ENCODE results near the gene IL36A. TPM values are rescaled to one million over a fixed set of nuclear protein-coding genes. Genes with fewer than 3 reads are reported as not detected.

Gene IL36A
- total and polyA plus RNA-seq, 9 of the 15 experiments (the other 6 are each of a cell fraction or from before 2014, with no cell fraction given): not detected

- TF ChIP-seq, protein P1, sequence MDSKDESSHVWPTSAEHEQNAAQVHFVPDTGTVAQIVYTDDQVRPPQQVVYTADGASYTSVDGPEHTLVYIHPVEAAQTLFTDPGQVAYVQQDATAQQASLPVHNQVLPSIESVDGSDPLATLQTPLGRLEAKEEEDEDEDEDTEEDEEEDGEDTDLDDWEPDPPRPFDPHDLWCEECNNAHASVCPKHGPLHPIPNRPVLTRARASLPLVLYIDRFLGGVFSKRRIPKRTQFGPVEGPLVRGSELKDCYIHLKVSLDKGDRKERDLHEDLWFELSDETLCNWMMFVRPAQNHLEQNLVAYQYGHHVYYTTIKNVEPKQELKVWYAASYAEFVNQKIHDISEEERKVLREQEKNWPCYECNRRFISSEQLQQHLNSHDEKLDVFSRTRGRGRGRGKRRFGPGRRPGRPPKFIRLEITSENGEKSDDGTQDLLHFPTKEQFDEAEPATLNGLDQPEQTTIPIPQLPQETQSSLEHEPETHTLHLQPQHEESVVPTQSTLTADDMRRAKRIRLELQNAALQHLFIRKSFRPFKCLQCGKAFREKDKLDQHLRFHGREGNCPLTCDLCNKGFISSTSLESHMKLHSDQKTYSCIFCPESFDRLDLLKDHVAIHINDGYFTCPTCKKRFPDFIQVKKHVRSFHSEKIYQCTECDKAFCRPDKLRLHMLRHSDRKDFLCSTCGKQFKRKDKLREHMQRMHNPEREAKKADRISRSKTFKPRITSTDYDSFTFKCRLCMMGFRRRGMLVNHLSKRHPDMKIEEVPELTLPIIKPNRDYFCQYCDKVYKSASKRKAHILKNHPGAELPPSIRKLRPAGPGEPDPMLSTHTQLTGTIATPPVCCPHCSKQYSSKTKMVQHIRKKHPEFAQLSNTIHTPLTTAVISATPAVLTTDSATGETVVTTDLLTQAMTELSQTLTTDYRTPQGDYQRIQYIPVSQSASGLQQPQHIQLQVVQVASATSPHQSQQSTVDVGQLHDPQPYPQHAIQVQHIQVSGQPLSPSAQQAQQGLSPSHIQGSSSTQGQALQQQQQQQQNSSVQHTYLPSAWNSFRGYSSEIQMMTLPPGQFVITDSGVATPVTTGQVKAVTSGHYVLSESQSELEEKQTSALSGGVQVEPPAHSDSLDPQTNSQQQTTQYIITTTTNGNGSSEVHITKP (IDR thresholded peaks at IDR 0.05; ENCODE audit: partially characterized antibody): peak; percentile 72
- no peak for TF ChIP-seq ZNF263 (CRISPR knock-in tag; IDR thresholded peaks at IDR 0.05; ENCODE audit: borderline replicate concordance)
- TF ChIP-seq IRF9 (tag; IDR thresholded peaks at IDR 0.05): no peak; the same call in 1 of the 2 replicates
- no peak for TF ChIP-seq ZNF79 (CRISPR knock-in tag; IDR thresholded peaks at IDR 0.05; ENCODE audit: low read depth)
- TF ChIP-seq TAF7 (tag; IDR thresholded peaks at IDR 0.05): no peak
- TF ChIP-seq CHAMP1 (IDR thresholded peaks at IDR 0.05): peak; percentile 99
- TF ChIP-seq SRSF7 (optimal IDR thresholded peaks at IDR 0.05; ENCODE audit: low read depth, low read length): no peak
- TF ChIP-seq, protein P2, sequence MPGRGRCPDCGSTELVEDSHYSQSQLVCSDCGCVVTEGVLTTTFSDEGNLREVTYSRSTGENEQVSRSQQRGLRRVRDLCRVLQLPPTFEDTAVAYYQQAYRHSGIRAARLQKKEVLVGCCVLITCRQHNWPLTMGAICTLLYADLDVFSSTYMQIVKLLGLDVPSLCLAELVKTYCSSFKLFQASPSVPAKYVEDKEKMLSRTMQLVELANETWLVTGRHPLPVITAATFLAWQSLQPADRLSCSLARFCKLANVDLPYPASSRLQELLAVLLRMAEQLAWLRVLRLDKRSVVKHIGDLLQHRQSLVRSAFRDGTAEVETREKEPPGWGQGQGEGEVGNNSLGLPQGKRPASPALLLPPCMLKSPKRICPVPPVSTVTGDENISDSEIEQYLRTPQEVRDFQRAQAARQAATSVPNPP (IDR thresholded peaks at IDR 0.05; ENCODE audit: borderline replicate concordance, insufficient read depth, insufficient read length): no peak
- TF ChIP-seq, protein P3, sequence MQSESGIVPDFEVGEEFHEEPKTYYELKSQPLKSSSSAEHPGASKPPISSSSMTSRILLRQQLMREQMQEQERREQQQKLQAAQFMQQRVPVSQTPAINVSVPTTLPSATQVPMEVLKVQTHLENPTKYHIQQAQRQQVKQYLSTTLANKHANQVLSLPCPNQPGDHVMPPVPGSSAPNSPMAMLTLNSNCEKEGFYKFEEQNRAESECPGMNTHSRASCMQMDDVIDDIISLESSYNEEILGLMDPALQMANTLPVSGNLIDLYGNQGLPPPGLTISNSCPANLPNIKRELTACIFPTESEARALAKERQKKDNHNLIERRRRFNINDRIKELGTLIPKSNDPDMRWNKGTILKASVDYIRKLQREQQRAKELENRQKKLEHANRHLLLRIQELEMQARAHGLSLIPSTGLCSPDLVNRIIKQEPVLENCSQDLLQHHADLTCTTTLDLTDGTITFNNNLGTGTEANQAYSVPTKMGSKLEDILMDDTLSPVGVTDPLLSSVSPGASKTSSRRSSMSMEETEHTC (IDR thresholded peaks at IDR 0.05): peak; percentile 81
- peak in 1 of 2 experiments; percentile 22; a peak in 1 of 4 replicates for TF ChIP-seq CSDE1 (IDR thresholded peaks at IDR 0.05)
- no peak; a peak in 1 of 4 replicates for TF ChIP-seq RAD21 (CRISPR knock-in tag; conservative IDR thresholded peaks at IDR 0.05 in 1 of 2, IDR thresholded peaks at IDR 0.05 in 1 of 2)
- no peak for TF ChIP-seq YBX1 (IDR thresholded peaks at IDR 0.05)
- TF ChIP-seq RBM14 (IDR thresholded peaks at IDR 0.05; ENCODE audit: borderline replicate concordance, insufficient read depth, low read depth, low read length): no peak
- TF ChIP-seq ZNF124 (CRISPR knock-in tag; IDR thresholded peaks at IDR 0.05): no peak
- peak; percentile 66; the same call in 1 of the 2 replicates for TF ChIP-seq L3MBTL2 (IDR thresholded peaks at IDR 0.05)
- TF ChIP-seq THRAP3 (IDR thresholded peaks at IDR 0.05; ENCODE audit: borderline replicate concordance): peak; percentile 88
Measured at GRCh38 chr2:113012436-113013335, 7.4 kb downstream of the IL36A start (continued).
